Fibroblast of skin of left quadriceps (primary cell): ENCODE measurements around the gene THRA.

ENCODE experiments used
- DNase-seq, 2 experiments: peaks; one replicate each; pipeline ENCODE4 v3.0.0-alpha.2; 2013; ENCODE audit warnings: low read depth in 2 of 2

Gene THRA

GRCh38 chr17:40062329-40063186 is at the start of gene THRA:
Gene THRA (plus strand): TSS chr17:40062965. CDS start chr17:40074489, 11,524 bp downstream.
- no peak for DNase-seq

- no peak for DNase-seq
These were observed 48.3 kb upstream of the THRA start for GRCh38 chr17:40014375-40014980.

- DNase-seq, result no peak
These were observed 47.5 kb upstream of the THRA start, which contains the start of gene CSF3 for GRCh38 chr17:40015005-40015997. Gene CSF3 (plus strand): TSS chr17:40015440. CDS start chr17:40015475, 35 bp downstream.

GRCh38 chr17:40015998-40016985 is 46.5 kb upstream of the THRA start:
- no peak for DNase-seq

- no peak for DNase-seq
These were observed 45.2 kb upstream of the THRA start for GRCh38 chr17:40017422-40018080.

- DNase-seq, result no peak
These were observed 44.3 kb upstream of the THRA start for GRCh38 chr17:40018211-40019121.

- peak in 1 of 2 experiments; percentile 23 for DNase-seq
These were observed 43.4 kb upstream of the THRA start for GRCh38 chr17:40019140-40019991.

- DNase-seq, result no peak
These were observed 42.6 kb upstream of the THRA start for GRCh38 chr17:40020146-40020545.

- DNase-seq, result no peak
These were observed 41.3 kb upstream of the THRA start for GRCh38 chr17:40021451-40021971.

- DNase-seq, result no peak
These were observed 40.3 kb upstream of the THRA start for GRCh38 chr17:40022497-40022896.

- no peak for DNase-seq
These were observed 39.7 kb upstream of the THRA start for GRCh38 chr17:40022961-40023541.

GRCh38 chr17:40023590-40024292 is 39.0 kb upstream of the THRA start:
- no peak for DNase-seq

- DNase-seq, result no peak
These were observed 37.9 kb upstream of the THRA start for GRCh38 chr17:40024901-40025300.

GRCh38 chr17:40025559-40025958 is 37.2 kb upstream of the THRA start:
- DNase-seq, result no peak

GRCh38 chr17:40025991-40026815 is 36.6 kb upstream of the THRA start:
- DNase-seq, result no peak
